C4-2B (cell line): ENCODE data around the gene UBA3.

Experiments
- H3K27ac ChIP-seq: fragments of 450-650 bp; 2 replicates; pipeline ENCODE4 v1.5.1; 2017
- ZFX ChIP-seq: fragments of 450-650 bp; IDR thresholded peaks from 2 replicates; pipeline ENCODE4 v1.6.1; 2017
- TF ChIP-seq, protein P1 (sequence below): fragments of 450-650 bp; conservative IDR thresholded peaks from 2 replicates; pipeline ENCODE4 v1.5.1; 2017; ENCODE audit warnings: mild to moderate bottlenecking

The UBA3 gene

GRCh38 chr3:69080233-69080920 is at the start of gene UBA3:
Gene UBA3, minus strand, starts transcription at chr3:69080365. Its CDS starts 12 bp downstream, at chr3:69080353.
- TF ChIP-seq ZFX = no peak
- H3K27ac ChIP-seq = peak within 1 kb of the TSS; percentile 96

- H3K27ac ChIP-seq = no peak overlapping the region
- TF ChIP-seq, protein P1, sequence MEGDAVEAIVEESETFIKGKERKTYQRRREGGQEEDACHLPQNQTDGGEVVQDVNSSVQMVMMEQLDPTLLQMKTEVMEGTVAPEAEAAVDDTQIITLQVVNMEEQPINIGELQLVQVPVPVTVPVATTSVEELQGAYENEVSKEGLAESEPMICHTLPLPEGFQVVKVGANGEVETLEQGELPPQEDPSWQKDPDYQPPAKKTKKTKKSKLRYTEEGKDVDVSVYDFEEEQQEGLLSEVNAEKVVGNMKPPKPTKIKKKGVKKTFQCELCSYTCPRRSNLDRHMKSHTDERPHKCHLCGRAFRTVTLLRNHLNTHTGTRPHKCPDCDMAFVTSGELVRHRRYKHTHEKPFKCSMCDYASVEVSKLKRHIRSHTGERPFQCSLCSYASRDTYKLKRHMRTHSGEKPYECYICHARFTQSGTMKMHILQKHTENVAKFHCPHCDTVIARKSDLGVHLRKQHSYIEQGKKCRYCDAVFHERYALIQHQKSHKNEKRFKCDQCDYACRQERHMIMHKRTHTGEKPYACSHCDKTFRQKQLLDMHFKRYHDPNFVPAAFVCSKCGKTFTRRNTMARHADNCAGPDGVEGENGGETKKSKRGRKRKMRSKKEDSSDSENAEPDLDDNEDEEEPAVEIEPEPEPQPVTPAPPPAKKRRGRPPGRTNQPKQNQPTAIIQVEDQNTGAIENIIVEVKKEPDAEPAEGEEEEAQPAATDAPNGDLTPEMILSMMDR = no peak
- TF ChIP-seq ZFX = no peak
Observed at GRCh38 chr3:69129531-69129930, 49.4 kb upstream of the UBA3 start.

DNA sequence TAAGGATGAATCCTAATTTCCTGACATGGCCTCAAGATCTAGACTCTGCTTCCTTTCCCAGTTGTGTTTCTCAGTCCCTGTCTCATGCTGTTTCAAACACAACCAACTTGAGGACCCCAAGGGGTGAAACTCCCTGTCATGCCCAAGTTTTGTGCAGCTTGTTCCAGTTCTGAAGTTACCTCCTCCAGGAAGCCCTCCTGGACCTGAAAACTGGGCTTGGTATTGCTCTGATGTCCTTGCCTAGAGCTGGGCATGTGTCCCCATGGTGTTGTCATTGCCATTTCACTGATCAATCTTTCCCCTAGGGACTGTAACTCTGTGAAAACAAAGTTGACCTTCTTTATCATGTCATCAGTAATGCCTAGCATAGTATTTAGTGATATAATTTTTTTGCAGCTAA is 48.3 kb upstream of the UBA3 start:
- TF ChIP-seq, protein P1 = no peak
- no peak for TF ChIP-seq ZFX
- H3K27ac ChIP-seq = no peak overlapping the region

DNA sequence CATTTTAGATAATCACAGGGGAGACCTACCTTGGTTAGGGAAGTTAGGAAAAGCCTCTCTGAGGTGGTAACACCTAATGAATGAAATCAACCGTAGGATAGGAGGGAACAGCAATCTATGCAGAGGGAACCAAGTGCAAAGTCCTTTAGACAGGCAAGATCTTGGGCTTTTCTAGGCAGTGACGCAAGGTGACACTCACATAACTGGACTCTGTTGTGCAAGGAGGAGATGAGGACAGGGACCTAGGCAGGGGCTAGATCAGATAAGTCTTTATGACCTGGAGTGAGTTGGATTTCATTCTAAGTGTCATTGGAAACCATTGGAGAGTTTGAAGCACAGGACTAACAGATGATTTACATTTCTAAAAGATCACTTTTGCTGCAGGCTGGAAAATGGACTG is 46.8 kb upstream of the UBA3 start:
- H3K27ac ChIP-seq = no peak overlapping the region
- TF ChIP-seq ZFX = no peak
- TF ChIP-seq, protein P1 = no peak

DNA sequence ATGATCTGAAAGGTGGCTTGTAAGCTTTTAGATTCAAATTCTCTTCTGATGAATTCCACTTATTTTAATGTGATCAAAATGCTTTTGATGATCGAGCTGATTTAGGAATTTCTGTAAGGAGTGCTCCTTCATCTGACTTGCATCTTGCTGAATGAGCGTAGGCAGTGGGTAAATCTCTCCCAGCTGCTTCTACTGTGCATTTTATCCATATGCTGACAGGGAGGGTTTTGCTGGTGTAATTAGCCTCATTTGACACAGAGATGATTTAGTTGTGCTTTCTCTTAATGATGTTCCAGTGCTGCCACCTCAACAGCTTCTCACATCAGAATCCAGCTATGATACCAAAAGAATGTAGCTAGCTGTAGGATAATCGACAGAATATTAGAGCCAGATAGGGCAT is 46.1 kb upstream of the UBA3 start:
- no peak overlapping the region for H3K27ac ChIP-seq
- TF ChIP-seq ZFX = no peak
- TF ChIP-seq, protein P1 = no peak

DNA sequence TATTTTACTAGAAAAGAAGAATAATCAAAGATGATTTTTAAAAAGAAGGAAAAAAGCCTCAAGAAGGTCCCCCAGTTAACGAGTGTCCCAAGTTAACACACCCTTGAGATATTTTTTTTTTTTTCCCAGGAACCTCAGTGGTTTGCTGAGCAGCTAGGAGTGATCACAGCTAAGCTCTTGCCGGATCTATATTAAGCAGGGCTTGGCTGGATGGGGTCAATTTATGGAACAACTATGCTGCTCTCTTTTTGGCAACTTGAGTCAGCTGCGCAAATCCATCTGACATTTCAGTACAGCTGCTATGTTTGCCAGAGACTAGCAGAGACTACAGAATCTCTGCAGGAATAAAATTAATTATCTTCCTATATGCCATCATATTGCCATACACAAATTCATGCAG is 42.2 kb upstream of the UBA3 start, which contains the start of gene LMOD3:
Gene LMOD3 (minus strand): TSS at position 193 of the 400 bp plus-strand sequence. CDS start 209 bp downstream, outside the sequence.
- H3K27ac ChIP-seq = no peak within 1 kb of the TSS
- no peak for TF ChIP-seq ZFX
- TF ChIP-seq, protein P1 = no peak

DNA sequence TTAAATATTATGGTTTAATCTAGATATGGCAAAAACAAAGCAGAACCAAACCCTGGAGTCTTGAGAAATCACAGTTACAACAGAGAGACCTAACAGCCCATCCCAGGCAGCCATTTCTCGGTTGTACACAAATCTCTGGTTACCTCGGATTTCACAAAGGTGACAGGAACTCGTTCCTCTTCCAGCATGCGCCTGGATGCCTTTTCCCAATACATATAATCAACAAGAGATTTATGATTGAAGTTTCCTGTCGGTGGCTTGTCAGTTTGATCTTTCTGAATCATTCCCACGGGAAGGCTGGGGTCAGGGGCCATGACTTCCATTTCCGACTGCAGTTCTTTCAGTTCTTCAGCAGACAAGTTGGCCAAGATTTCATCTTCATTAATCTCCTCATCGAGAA is 41.8 kb upstream of the UBA3 start:
- no peak overlapping the region for H3K27ac ChIP-seq
- no peak for TF ChIP-seq ZFX
- TF ChIP-seq, protein P1 = no peak

- TF ChIP-seq ZFX = no peak
- TF ChIP-seq, protein P1 = no peak
- no peak overlapping the region for H3K27ac ChIP-seq
Observed at GRCh38 chr3:69121513-69121912, 41.3 kb upstream of the UBA3 start.
